Ramos (cell line): Measurements from ENCODE around the gene TTLL10.

Experiments used
- in situ Hi-C: fragments of 300-500 bp; cut with MboI; formaldehyde crosslinking; loops from one replicate; pipeline ENCODE4 v1.14.3; 2022; ENCODE audit warnings: low sequenced_read_pairs; ENCODE audit not compliant: unreplicated experiment

The TTLL10 gene

DNA sequence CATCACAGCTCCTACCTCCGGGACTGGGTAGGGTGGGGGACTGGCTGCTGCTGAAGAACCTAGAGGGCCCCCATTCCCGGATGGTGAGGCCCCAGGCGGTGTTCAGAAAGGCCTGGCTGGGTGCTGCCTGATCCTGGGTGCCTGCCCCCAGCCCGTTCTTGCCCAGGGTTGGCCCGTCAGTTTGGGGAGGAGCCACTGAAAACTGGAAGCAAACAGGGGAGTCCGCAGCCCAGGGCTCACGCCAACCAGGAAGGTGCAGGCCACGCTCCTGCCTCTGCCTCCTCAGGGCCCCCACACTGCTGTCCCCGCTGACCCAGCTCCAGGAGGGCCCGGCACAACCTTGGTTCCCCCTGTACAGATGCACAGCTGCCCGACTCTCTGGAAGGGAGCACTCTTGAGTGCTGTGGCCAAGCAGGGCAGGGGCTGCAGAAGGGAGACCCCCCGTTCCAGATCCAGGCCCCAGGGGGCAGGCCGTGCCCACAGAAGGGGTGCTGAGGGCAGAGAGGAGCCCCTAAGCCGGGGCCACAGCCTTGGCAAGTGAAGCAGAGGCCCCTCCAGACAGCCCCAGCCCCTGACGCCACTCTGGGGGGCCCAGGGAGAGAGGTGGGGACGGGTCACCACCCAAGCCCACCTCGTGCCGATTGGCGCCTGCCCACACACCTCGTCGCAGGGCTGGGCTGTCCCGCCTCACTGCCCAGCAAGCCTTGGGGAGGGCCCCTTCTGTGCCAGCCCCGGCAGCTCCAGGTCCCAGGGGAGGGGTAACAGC is 67.3 kb downstream of the TTLL10 start:
- in situ Hi-C loops: no loop called here

GRCh38 chr1:1241588-1242219 is 68.0 kb downstream of the TTLL10 start:
- in situ Hi-C loops: no loop called here

GRCh38 chr1:1242461-1243265 is 69.0 kb downstream of the TTLL10 start:
- in situ Hi-C loops: no loop called here

GRCh38 chr1:1243266-1243660 is 69.6 kb downstream of the TTLL10 start:
- in situ Hi-C loops: no loop called here

- in situ Hi-C loops: no loop called here
Measured at GRCh38 chr1:1243807-1244191, 70.1 kb downstream of the TTLL10 start.

- in situ Hi-C loops: no loop called here
Measured at GRCh38 chr1:1244192-1244811, 70.6 kb downstream of the TTLL10 start.

GRCh38 chr1:1245178-1245816 is 71.6 kb downstream of the TTLL10 start:
- in situ Hi-C loops: no loop called here

- in situ Hi-C loops: no loop called here
Measured at GRCh38 chr1:1245817-1246576, 72.3 kb downstream of the TTLL10 start.

GRCh38 chr1:1246577-1247340 is 73.1 kb downstream of the TTLL10 start, which contains the start of gene C1QTNF12:
TSS of gene C1QTNF12 (minus strand) at chr1:1246722. CDS start at chr1:1246690, 32 bp downstream.
- in situ Hi-C loops: no loop called here

GRCh38 chr1:1247341-1247913 is 73.7 kb downstream of the TTLL10 start:
- in situ Hi-C loops: no loop called here
